GM21381 (cell line): ENCODE data around the gene ITPK1.

Experiments
- ATAC-seq: cut with Tn5 transposase; IDR thresholded peaks from one replicate; pipeline ENCODE4 v1.9.1; 2021; ENCODE audit warnings: mild to moderate bottlenecking, moderate library complexity; ENCODE audit not compliant: unreplicated experiment

The ITPK1 gene

GRCh38 chr14:92997343-92998061 lies 118.2 kb downstream of the ITPK1 start:
- ATAC-seq, result no peak

- no peak for ATAC-seq
Observed at GRCh38 chr14:92995620-92996019, 120.1 kb downstream of the ITPK1 start.

- no peak for ATAC-seq
Observed at GRCh38 chr14:92994942-92995341, 120.8 kb downstream of the ITPK1 start.

GRCh38 chr14:92994131-92994676 lies 121.5 kb downstream of the ITPK1 start:
- no peak for ATAC-seq

GRCh38 chr14:92993302-92993701 lies 122.4 kb downstream of the ITPK1 start:
- no peak for ATAC-seq

GRCh38 chr14:92991536-92991935 lies 124.2 kb downstream of the ITPK1 start:
- no peak for ATAC-seq

GRCh38 chr14:92990456-92991430 lies 125.0 kb downstream of the ITPK1 start:
- ATAC-seq, result no peak

GRCh38 chr14:92988786-92989755 lies 126.7 kb downstream of the ITPK1 start:
- ATAC-seq, result no peak

GRCh38 chr14:92987713-92988510 lies 127.8 kb downstream of the ITPK1 start:
- no peak for ATAC-seq

- ATAC-seq, result no peak
Observed at GRCh38 chr14:92987148-92987570, 128.6 kb downstream of the ITPK1 start.

- ATAC-seq, result no peak
Observed at GRCh38 chr14:92986254-92987147, 129.2 kb downstream of the ITPK1 start.

GRCh38 chr14:92985521-92985920 lies 130.2 kb downstream of the ITPK1 start:
- no peak for ATAC-seq

- ATAC-seq, result no peak
Observed at GRCh38 chr14:92984896-92985295, 130.8 kb downstream of the ITPK1 start.

- ATAC-seq, result no peak
Observed at GRCh38 chr14:92984082-92984788, 131.5 kb downstream of the ITPK1 start.

- ATAC-seq, result no peak
Observed at GRCh38 chr14:92982956-92983355, 132.8 kb downstream of the ITPK1 start.

- ATAC-seq, result no peak
Observed at GRCh38 chr14:92981726-92982125, 134.0 kb downstream of the ITPK1 start.

- no peak for ATAC-seq
Observed at GRCh38 chr14:92980866-92981265, 134.9 kb downstream of the ITPK1 start.
